RPMI8226 (cell line): ENCODE data around the gene FUT8.

ENCODE experiments used
- DNase-seq: peaks from one replicate; pipeline ENCODE4 v3.0.0-alpha.2; 2015

The FUT8 gene

DNA sequence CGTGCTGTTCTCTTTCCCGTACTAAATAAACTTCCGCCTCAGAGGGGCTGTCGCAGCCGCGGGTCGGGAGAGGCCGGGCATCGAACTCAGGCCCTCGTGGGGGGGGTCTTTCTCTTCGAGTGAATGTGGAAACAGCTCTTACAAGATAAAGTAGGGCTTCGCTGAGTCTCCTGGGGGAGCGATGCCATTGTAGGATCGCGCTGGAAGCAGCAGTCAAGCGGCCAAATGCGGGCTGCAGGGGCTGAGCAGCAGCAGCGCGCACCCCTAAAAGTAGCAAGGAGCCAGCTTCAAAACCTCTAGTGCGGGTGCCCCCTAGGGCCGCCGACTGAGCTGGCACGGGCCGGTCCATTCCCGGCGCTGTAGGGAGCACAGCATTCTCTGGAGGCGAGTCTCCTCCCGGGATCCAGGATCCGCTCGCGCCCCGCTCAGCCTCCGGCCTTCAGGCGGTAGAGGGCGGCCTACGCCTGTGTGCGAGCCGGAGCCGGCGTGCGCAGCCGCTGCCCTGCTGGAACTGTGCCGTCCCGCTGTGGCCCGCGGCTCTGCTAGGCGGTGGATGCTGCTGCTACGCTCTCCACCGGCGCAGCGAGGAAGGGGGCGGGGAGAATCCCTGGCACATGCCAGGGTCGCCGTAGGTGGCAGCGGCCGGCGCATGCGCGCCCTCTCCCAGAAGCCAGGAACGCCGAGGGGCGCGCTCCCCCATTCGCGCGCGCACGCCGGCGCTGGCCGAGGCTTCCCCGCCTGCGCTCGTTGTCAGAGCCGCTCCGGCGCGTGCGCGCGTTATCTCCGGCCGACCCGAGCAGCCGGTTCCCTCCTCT is at the start of gene FUT8:
Gene FUT8 (plus strand): TSS at position 699 of the 815 bp plus-strand sequence. CDS start 148,834 bp downstream, outside the sequence.
- peak; percentile 95 for DNase-seq

GRCh38 chr14:65366802-65367565 is 45.5 kb upstream of the FUT8 start:
- DNase-seq = no peak

GRCh38 chr14:65369560-65369959 is 43.0 kb upstream of the FUT8 start:
- no peak for DNase-seq

- DNase-seq = no peak
Observed at GRCh38 chr14:65370801-65371248, 41.7 kb upstream of the FUT8 start.

DNA sequence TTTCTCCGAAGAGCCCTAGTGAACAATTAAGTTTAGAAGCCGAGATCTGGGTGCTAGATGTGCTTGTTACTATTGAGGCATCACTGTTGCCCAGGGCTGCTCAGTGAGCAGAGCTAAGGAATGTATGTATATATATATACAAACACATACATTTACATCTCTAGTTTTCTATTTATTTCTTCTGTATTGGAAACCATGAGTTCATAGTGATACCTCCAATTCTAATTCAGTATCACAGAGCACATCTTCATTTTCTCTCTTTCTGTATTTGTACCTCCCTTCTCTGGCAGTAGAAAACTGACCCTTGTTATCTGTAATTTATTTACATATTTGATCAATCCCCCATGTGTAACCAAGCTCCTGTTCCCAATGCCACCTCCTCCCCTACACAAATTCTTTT is 40.7 kb upstream of the FUT8 start:
- no peak for DNase-seq

- no peak for DNase-seq
Observed at GRCh38 chr14:65373016-65373670, 39.4 kb upstream of the FUT8 start.

- no peak for DNase-seq
Observed at GRCh38 chr14:65373671-65374039, 38.9 kb upstream of the FUT8 start.

DNA sequence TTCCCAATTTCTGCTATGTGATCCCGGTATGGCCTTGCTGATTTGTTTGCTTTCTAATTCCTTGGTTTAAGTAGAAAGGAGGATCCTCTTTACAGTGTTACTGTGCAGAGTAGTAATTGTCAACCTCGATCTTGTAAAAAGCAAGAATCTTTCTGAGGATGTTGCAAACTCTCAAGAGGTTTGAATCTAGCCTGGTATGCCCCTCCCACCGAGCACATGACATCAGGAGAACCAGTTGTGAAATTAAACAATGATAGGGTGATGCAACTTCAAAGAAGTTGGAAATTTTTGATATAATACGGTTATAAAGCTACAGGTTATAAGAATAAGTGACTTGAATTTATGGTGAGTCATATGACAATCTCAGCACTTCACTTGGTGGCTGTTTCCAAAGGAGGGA is 35.0 kb upstream of the FUT8 start:
- no peak for DNase-seq

- no peak for DNase-seq
Observed at GRCh38 chr14:65382586-65382985, 29.9 kb upstream of the FUT8 start.

GRCh38 chr14:65387171-65387570 is 25.4 kb upstream of the FUT8 start:
- no peak for DNase-seq

- DNase-seq = no peak
Observed at GRCh38 chr14:65387628-65388027, 24.9 kb upstream of the FUT8 start.

GRCh38 chr14:65392296-65392695 is 20.2 kb upstream of the FUT8 start:
- no peak for DNase-seq

DNA sequence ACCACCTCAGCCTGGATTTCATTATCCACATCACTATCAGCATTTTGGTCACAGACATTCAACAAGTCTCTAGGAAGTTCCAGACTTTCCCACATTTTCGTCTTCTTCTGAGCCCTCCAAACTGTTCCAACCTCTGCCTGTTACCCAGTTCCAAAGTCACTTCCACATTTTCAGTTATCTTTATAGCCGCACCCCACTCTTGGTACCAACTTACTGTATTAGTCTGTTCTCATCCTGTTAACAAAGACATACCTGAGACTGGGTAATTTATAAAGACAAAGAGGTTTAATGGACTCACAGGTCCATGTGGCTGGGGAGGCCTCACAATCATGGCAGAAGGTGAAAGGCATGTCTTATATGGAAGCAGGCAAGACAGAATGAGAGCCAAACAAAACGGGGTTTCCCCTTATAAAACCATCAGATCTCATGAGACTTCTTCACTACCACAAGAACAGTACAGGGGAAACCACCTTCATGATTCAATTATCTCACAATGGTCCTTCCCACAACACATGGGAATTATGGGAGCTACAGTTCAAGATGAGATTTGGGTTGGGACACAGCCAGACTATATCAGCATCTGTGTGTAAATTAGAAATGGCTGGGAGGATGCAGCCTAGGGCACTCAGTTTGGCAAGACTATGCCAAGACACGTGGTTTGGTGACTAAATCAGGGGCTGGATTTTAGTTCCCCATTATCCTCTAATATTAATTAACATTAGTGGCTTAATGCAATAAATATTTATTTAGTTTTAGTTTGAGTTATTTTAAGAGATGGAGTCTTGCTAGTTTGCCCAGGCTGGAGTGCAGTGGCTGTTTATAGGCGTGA is 16.2 kb upstream of the FUT8 start:
- DNase-seq = no peak

DNA sequence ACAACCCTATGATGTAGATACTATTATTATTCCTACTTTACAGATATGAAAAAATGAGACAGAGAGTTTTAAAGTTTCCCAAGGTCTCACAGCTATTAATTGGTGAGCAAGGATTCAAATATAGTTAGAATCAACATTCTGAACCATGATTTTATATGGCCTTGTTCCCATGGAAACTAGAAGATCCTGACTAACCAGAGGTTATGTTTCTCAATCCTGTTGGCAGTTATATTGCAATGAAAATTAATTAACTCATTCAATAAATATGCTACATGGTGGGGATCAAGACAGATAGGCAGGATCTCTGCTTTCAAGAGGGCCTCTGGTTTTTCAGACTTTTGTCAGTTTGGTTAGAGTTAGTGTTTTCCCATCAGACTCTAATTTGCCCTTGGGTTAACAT is 9.3 kb upstream of the FUT8 start:
- DNase-seq = no peak

DNA sequence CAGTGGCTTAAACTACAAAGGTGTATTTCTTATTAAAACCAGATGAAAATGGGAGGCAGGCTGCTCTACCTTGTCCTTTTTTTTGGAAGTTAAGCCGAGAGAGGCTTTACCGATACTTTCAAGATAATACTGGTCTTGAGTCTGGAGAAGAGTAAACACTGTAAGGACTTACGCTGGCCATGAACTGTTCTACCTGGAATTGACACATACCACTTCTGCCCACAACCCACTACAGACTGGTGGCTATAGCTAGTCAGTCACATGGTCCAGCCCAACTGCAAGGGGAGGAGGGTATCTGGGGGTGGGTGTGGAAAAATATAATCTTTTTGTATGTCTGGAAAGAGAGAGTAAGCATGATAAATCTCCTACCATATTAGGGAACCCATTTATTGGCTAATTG is 4.4 kb upstream of the FUT8 start:
- no peak for DNase-seq

DNA sequence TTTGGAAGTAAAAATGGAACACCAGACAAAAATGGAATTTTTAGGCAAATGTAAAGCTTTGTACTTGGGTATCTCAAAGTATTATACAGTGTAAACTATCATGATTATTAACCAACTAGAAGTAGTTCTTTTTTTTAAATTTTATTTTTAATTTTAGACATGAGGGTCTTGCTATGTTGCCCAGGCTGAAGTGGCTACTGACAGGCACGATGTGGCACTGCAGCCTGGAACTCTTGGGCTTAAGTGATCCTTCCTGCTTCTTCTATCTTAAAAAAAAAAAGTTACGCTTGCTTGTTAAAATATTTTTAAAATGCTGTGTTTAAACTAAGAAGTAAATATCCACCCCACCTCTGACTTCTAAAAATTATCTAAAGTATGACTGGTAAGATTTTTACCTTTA is 1.9 kb upstream of the FUT8 start:
- DNase-seq = no peak

GRCh38 chr14:65411656-65412031 is 886 bp upstream of the FUT8 start:
- DNase-seq = peak; percentile 83

GRCh38 chr14:65412856-65413738 is 567 bp downstream of the FUT8 start:
- peak; percentile 71 for DNase-seq

- DNase-seq = no peak
Observed at GRCh38 chr14:65413739-65414045, 1.2 kb downstream of the FUT8 start.

DNA sequence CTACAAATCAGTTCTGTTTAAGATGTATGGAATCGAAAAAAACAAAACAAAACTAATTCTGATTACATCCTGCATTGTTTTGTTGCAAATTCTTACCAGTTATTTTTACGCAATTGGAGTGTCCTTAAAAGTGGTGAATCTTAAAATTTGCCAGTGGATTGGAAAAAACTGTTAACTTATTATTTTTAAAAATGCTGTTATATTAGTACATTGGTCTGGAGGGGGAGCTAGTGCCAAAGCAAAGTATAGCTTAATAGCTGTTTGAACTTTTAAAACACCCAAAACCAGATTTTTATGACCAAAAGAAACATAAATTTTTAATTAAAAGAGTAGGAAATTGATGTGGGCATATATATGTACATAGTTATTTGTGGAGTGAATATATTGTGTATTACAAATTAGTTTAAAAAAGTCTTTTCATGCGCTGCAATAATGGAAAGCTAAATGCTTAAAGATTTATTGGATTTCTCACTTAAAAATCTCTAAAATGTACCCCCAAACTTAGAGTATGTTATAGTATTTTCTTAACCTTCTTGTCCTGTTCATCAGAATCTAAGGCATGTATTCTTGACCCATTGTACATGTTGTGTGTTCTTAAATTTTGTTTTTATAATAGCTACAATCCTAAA is 2.5 kb downstream of the FUT8 start:
- peak; percentile 18 for DNase-seq

GRCh38 chr14:65415613-65416012 is 3.1 kb downstream of the FUT8 start:
- DNase-seq = no peak
